C4-2B (cell line): ENCODE measurements around the gene LDHAL6A.
"Not testable (repeated sequence)": the region's sequence is repeated elsewhere in the genome, so short reads cannot be mapped to it uniquely, and the experiment has no call there.

Experiments used
- H3K27ac ChIP-seq: fragments of 450-650 bp; 2 replicates; pipeline ENCODE4 v1.5.1; 2017
- ZFX ChIP-seq: fragments of 450-650 bp; IDR thresholded peaks from 2 replicates; pipeline ENCODE4 v1.6.1; 2017
- TF ChIP-seq, protein P1 (sequence below): fragments of 450-650 bp; conservative IDR thresholded peaks from 2 replicates; pipeline ENCODE4 v1.5.1; 2017; ENCODE audit warnings: mild to moderate bottlenecking

LDHAL6A gene

DNA sequence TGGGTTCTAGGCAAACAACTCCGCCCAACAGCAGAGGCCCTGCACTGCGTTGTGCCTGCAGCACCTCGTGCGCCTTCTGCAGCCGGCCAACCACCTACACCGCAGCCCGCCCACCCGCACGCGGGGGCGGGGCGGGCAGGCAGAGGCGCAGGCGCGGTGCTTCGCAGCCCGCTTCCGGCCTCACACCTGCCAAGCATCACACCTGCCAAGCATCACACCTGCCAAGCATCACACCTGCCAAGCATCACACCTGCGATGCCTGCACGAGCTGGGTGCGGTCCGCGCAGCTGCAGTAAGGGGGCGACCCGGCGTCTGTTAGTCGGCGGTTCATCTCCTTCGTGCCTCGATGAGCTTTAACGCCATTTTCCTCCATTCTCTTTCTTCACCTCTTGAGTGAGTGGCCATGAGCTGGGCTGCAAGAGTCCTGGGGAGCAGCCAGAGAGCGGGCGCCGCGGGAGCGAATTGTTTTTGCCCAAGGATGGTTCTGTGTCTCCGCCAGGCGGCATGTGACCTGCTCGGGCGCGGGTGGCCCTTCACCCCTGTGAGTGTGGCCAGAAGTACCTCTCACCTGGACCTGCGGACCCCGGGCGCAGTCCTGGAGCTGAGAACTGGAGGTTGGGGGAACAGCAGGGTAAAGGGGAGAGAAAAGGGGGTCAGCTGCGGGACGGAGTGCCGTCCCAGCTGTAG is at the start of gene LDHAL6A:
TSS of gene LDHAL6A (plus strand) at position 171 of the 687 bp plus-strand sequence. CDS start 825 bp downstream, outside the sequence.
- H3K27ac ChIP-seq = 0 out of 2 replicates have a peak within 1 kb of the TSS, but pooled peaks have one; percentile 4
- no peak for TF ChIP-seq ZFX
- TF ChIP-seq, protein P1, sequence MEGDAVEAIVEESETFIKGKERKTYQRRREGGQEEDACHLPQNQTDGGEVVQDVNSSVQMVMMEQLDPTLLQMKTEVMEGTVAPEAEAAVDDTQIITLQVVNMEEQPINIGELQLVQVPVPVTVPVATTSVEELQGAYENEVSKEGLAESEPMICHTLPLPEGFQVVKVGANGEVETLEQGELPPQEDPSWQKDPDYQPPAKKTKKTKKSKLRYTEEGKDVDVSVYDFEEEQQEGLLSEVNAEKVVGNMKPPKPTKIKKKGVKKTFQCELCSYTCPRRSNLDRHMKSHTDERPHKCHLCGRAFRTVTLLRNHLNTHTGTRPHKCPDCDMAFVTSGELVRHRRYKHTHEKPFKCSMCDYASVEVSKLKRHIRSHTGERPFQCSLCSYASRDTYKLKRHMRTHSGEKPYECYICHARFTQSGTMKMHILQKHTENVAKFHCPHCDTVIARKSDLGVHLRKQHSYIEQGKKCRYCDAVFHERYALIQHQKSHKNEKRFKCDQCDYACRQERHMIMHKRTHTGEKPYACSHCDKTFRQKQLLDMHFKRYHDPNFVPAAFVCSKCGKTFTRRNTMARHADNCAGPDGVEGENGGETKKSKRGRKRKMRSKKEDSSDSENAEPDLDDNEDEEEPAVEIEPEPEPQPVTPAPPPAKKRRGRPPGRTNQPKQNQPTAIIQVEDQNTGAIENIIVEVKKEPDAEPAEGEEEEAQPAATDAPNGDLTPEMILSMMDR = no peak

DNA sequence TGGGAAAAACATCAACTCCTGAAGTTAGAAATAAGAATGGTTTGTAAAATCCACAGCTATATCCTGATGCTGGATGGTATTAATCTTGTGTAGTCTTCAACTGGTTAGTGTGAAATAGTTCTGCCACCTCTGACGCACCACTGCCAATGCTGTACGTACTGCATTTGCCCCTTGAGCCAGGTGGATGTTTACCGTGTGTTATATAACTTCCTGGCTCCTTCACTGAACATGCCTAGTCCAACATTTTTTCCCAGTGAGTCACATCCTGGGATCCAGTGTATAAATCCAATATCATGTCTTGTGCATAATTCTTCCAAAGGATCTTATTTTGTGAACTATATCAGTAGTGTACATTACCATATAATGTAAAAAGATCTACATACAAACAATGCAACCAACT is 48.3 kb upstream of the LDHAL6A start:
- H3K27ac ChIP-seq = not testable (repeated sequence)

DNA sequence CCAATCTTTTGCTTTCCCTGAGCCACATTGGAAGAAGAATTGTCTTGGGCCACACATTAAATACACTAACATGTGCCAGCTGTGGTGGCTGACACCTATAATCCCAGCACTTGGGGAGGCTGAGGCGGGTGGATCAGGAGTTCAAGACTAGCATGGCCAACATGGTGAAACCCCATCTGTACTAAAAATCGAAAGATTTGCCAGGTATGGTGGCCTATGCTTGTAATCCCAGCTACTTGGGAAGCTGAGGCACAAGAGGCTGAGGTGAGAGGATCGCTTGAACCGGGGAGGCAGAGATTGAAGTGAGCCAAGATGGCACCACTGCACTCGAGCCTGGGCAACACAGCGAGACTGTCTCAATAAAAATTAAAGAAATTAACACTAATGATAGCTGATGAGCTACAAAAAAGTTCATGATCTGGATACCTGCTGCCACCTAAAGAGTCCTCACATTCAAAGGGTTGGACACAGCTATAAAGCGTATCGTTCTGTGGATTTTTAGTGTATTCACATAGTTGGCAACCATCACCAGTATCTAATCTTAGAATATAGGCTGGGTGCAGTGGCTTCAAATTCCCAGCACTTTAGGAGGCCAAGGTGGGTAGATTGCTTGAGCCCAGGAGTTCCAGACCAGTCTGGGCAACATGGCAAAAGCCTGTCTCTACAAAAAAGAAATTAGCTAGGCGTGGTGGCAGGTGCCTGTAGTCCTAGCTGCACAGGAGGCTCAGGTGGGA is 46.9 kb upstream of the LDHAL6A start:
- H3K27ac ChIP-seq = no peak overlapping the region
- TF ChIP-seq, protein P1 = no peak
- no peak for TF ChIP-seq ZFX

DNA sequence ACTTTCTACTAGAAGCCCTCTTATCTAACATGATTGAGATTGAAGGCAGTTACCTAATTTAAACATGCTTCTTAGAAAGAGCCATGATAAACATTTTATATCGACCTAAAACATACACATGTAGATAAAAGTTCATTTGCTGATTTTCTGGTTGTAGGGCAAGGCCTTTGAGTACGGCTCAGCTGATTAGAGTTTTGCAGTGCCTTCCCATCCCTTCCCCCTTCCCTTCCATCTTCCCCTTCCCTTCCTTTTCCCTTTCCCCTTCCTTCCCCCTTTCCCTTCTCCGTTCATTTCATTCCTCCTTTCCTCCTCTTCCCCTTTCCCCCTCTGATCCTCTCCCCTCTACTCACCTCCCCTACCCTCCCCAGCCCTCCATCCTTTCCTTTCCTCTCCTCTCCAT is 39.2 kb upstream of the LDHAL6A start:
- no peak overlapping the region for H3K27ac ChIP-seq
- TF ChIP-seq ZFX = no peak
- TF ChIP-seq, protein P1 = no peak

DNA sequence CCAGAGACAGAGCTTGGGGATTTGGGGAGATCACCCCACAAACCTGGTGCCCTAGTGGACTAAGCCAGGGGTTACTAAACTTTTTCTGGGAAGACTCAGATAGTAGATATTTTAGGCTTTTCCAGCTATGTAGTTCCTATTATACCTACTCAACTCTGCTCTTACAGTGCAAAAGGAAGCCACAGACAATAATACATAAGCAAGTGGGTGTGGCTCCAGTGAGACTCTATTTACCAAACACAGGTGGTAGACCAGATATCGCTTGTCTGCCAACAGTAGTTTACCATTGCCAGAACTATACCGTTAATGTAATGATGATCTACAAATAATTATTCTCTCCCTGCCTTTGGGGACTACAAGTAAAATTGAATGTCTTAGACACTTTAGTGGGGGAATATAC is 36.6 kb upstream of the LDHAL6A start:
- no peak overlapping the region for H3K27ac ChIP-seq

DNA sequence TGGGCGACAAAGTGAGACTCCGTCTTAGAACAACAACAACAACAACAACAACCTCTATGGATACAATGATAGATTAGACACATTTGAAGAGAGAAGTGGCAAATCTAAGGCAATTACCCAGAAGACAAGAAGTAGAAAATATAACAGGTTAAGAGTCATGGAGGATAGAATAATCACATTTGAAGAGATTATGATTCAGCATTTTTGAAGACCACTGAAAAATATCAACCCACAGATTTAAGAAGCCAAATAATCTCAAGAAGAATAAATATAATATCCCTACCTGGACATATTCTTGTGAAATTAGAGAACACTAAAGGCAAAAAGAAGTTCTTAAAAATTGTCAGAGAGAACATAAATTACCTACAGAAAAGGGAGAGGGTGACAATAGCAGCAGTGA is 35.6 kb upstream of the LDHAL6A start:
- no peak overlapping the region for H3K27ac ChIP-seq
- TF ChIP-seq, protein P1 = no peak
- TF ChIP-seq ZFX = no peak

More for the DNA sequence above, 36.6 kb upstream of the LDHAL6A start:
- TF ChIP-seq, protein P1 = no peak

DNA sequence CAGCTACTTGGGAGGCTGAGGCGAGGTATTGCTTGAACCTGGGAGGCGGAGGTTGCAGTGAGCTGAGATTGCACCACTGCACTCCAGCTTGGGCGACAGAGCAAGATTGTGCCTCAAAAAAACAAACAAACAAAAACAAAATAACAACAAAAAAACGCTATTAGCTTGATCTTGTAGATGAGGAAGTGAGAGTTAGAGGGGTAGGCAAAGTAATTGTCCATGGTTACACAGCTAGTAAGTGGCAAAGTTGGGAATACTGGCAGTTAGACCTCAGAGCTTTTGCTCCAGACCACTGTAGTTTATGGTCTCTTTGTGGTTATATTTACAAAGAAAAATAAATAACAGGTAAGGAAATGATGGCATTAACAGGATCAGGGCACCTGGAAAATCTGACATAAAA is 28.4 kb upstream of the LDHAL6A start:
- H3K27ac ChIP-seq = no peak overlapping the region
- TF ChIP-seq, protein P1 = no peak
- TF ChIP-seq ZFX = no peak
